EL (cell line): Measurements from ENCODE around the gene SNX9.

Source experiments
- DNase-seq: peaks from one replicate; pipeline ENCODE4 v3.0.0-alpha.2; 2016

Gene SNX9

DNA sequence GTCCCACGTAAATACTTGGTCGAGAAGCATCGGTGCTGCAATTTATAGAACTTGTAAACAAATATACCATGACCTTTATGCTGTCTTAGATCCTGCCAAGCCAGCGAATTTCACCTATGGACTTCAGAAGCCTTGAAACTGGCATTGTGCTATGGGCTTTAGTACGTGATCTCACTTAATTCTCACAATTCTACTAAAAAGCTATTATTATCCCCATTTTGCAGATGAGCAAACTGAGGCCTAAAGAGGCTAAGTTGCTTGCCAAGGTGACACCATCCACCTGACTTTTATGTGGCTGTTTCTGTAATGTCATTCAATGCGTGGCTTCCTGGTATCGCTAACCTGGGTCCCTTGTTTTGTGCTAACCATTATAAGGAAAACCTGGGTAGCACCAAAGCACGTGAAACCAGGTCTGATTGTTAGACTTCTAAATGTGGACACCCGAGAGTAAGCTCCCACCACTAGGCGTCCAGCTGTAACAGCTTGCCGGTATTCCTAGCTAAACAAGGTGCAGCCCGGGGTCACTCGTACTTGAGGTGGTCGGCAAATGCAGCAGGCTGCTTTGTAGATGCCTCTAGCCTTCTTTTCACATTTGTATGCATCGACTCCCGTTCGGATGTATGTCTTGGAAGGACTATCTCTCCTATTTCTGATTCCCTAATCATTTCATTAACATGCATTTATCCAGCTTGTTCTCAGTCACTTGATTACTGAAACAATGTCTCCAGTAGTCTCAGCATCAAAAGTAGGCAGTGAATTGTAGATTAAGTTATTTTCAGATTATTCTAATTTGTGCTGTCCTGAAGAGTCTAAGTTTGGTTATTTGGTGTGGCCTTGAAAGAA lies 159.7 kb downstream of the SNX9 start:
- DNase-seq = peak; percentile 65

DNA sequence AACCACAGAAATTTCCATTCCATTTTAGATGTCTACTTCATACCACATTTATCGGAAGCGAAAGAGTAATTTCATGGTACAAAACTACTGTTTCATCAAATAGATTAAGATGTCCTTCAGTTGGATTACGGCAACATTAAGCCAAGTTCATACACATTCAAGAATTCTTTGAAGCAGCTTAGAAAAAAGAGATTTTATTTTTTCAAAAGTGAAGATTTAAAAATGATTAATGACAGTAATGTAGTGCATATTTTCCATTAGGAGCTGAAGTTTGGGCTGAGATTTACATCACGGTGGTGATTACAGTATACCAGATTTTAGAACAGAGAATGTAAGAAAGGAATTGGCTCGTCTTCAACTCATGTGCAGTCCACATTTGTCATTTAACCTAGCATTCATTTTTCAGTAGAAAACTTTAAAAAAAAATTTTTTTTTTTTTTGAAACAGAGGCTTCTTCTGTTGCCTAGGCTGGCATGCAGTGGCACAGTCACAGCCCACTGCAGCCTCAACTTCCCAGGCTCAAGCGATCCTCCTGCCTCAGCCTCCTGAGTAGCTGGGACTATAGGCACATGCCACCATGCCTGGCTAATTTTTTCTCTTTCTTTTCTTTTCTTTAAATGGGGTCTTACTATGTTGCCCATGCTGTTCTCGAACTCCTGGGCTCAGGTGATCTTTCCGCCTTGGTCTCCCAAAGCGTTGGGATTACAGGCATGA lies 160.5 kb downstream of the SNX9 start:
- DNase-seq = no peak

DNA sequence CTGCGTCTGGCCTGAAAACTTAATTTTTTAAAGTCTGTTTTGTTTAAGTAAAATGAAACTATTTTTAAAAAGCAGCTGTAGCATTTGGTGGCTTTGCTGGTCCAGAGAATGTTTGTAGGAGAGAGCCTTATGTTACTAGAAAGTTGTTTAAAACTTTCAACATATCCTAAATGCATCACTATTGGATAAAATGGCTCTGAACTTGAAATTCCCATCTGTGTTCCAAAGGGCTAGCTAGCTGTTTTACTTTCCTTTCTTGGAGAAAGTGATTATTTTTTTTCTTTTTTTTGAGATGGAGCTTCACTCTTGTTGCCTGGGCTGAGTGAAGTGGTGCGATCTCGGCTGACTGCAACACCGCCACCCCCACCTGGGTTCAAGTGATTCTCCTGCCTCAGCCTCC lies 161.1 kb downstream of the SNX9 start:
- no peak for DNase-seq

DNA sequence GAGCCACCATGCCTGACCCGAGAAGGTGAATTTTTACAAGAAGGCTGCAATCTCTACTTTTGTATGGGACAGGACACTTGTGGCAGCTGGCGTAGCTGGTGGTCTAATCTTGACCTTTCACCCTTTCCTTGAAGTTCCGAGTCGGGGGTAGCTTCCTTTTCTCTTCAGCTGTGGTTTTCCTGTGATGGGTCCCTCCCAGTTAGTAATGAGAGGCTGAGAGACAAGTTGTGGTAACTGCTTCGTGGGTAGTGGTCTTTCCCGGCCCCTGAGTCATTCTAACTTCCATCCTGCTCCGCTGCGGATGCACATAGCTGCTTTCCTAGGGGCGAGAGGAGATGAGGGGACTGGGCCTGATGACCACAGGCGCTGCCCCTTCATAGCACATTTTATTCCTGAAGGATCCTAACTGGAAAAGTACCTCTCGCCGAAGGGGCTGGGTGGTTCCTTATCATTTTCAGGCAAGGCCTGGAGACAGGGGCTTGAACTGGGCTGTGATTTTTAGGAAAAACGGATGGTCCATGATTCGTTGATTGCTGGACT lies 161.7 kb downstream of the SNX9 start:
- DNase-seq = no peak

DNA sequence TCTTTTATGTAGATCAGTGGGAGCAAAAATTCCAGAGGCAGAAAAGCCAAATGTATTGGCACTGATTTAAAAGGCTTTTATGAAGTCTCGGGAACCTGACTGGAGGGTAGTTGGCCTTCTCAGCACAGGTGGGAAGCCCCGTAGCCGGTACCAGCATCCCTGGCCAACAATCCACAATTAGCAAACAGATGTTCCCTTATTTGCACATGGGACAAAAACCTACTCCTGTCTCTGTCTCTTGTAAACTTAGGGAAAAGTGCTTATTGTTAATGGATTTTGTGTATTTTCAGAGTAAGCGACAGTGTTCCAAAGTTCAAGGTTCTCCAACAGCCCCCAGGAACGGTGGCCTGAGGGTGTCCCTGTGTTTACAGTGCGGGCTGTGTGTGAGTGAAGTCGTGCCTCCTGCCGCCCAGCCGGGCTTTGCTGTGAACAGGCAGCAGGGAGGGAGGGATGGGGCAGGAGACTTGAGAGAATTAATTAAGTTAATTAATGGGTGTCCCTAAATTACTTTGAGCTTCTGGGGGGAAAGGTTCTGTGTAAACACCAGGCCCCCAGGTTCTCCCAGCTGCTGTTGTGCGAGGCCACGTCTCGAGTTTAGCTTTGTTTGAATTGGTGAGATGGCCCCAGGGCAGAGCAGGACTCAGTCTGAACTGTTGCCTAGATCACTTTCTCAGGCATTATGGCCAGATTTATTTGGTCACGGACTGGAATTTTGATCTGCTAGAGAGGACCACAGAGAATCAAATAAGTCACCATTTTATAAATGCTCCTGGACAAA lies 162.5 kb downstream of the SNX9 start:
- DNase-seq = peak; percentile 41

DNA sequence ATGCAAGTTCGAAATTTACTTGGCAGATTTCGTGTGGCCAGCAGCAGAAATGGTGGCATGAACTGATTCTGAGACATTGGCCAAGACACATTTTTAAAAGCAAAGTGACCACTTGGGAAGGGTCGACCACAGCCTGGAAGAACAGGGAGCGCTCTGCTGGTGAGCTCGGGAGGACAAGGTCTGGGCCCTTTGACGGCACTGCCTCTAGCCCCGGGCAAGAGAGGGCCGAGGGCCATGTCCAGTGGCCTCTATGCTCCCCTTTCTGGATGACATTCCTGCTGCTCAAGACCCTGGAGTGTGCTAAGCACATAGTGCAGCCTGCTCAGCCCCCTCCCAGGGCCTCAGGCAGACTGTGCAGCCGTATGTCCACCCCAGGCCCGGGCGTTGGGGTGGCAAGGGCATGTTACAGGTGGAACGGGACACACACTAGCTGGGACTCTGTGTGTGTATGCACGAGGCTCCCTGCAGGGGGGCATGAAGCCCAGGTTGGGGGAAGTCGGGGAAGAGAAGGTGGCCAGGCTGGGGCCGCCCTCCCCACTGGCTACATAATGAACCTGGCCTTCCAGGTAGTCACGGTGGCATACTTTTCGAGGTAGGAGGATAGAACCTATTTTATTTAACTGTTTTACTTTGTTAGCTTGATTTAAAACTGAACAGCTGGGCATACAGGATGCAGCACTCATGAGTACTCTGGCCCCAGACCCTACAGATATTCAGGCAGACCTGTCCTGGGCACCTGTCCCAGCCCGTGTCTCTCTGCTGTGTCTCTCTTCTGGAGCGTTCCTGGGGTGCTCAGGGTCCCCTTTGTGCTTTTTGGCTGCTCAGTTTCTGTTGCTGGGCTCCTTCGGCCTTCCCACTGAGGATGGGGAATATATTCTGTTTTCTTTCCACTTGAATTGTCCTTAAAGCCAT lies 165.0 kb downstream of the SNX9 start:
- no peak for DNase-seq

DNA sequence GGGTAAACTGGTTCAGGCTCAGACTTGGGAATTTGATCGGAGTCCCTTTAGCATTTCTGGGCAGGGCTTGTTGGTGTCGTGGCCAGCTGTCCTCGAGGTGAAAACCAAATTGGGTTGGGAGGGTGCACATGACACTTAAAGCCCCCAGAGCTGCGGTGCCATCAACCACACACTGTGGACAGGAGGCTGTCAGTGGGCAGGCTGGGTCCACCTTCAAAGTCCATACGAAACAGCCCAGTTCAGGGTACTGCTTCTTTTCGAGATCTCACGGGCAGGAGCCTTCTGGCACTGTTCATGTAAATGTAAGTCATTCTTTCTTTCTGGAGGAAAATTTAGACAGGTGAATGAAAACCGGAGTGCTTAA lies 165.6 kb downstream of the SNX9 start:
- DNase-seq = no peak

DNA sequence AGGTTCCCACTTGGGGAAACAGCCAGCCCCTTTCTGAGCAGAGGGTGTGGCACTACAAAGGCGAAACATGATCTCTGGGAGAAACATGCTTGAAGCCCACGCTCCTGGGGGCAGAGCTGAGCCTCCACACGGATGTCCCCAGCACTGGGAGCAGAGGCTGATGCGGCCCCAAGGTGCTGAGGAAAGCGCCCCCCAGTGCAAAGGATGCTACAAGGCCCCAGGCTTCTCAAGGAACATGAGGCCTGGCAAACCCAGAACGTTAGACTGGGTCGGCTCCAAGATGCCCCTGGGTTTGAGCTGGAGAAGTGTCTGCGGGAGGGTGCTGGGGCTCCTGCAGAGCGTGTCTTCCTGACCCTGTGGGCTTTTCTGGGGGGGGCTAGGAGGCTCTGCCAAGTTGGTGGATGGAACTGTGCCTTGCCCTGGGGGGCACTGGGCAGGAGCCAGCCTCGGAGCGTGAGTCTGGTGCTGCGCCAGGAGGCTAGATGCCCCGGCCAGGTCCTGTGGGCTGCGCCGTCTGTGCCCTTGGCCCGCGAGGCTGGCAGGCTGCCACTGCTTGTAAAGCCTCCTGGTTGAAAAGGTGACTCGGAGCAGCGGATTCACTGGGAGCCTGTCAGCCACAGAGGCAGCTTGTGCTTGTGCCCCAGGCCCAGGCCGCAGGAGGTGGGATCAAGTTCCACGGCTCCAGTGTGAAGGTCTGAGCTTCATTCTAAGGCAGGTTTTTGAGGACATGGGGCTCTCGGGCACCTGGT lies 166.7 kb downstream of the SNX9 start:
- DNase-seq = peak; percentile 67

DNA sequence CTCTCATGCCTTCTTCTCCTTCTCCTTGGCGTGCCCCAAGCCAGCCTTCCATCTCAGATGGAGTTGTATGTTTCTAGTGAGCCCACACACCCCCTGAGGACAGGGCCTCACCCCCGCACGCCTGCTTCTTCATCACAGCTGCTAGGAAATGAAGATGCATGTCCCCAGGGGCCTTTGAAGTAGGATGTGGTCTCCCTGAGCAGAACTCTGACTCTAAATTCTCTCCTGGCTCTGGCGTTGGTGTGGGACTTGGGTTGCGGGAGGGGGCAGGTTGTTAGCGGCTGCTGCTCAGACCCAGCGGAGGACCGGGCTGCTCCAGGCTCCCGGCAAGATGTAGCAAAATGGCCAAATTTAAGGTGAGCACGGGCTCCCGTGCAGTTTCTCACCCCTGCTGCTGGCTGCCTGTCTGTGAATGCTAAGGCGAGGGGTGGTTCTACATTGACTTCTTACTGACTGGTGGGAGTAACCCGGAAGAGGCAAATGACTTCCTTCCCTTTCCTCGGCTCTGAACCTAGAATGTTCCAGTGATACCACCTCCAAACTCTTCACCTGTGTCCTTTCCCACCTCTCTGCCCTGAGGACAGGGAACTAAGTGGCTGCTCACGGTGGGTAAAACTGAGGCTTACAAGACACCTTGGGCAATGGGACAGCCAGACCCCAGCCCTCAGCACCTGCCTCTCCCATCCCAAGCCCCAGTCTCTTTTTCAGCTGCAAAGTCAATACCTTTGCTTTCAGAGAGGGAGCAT lies 167.4 kb downstream of the SNX9 start:
- DNase-seq = no peak

DNA sequence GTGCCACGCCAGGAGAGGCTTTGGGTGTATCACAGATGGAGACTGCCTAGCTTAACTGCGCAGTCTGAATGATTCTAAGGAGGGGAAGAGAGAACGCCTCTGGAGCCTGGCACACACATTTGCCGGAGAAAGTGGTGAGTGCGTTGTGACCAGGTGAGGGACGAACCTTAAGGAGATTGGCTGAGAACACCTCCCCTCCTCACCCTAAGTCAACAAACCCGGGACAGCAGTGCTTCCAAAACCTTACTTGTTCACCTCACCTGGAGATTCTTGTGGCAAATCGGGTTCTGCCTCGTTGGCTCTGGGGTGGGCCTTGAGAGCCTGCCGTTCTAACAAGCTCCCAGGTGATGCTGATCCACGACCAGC lies 168.0 kb downstream of the SNX9 start:
- DNase-seq = no peak

DNA sequence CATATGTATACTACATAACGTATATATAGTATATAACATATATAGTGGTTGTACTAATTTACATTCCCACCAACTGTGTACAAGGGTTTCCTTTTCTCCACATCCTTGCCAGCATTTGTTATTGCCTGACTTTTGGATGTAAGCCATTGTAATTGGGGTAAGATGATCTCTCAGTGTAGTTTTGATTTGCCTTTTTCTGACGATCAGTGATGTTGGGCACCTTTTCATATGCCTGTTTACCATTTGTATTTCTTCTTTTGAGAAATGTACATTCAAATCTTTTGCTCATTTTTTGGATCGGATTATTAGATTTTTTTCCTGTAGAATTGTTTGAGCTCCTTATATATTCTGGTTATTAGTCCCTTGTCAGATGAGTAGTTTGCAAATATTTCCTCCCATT lies 170.0 kb downstream of the SNX9 start:
- DNase-seq = no peak

DNA sequence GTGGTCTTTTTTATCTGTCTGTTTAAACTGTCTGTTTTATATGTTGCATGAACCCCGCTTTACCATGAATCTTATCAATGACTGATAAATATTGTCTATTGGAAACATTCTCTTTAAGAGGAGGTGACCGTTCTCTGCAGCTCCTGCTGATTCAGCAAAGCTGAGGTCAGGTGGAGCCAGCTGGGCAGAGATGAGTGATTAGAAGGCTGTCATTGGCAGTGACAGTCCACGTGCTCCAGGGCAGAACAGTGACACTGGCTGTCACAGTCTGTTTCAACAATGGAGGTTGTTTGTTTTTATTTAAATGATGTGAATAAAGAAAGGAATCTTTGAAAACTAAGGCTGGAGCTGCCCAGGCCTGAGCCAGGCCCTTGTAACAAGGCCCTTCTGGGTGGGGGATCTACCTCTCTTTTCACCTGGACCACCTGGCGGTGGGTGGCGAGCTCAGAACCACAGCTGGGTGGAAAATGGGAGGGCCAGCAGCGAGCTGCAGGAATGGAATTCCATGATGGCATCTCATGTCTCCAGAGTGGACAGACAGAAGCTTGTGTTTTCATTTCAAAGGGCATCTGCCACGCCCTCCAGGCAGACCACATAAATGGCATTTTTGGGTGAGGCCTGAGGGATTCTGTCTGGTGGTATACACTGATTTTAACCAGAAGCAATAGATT lies 171.2 kb downstream of the SNX9 start:
- peak; percentile 26 for DNase-seq
